ENCODE measurements around the gene SRA1.

DNA sequence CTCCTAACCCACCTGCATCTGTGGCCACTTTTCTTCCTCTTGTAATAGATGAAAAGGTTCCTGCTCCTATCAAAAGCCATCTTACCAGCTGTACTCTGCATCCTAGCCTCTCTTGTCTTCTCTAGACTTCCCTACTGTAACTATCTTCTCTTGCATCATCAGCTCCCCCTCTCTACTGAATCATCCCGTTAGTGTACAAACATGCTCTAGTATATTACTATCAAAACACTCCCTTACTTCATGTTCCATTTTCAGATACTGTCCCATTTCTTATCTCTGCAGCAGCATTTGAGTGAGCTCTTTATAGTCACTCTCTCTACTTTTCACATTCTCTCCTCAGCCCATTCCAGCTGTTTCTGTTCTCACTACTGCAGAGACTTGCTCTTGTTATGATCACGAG, 2.8 kb downstream of the SRA1 start:
- TF ChIP-seq CTCF (IDR thresholded peaks at IDR 0.05) (no peak), POLR2A (IDR thresholded peaks at IDR 0.05) (no peak)

Measured in testis (tissue), 2 donors.